HG03066 (cell line): ENCODE results near the gene KCNQ1.

ENCODE experiments used
- ATAC-seq: cut with Tn5 transposase; IDR thresholded peaks from one replicate; pipeline ENCODE4 v1.9.1; 2021; ENCODE audit warnings: low read depth; ENCODE audit not compliant: unreplicated experiment

KCNQ1 gene

GRCh38 chr11:2575591-2576051 lies 130.8 kb downstream of the KCNQ1 start:
- no peak for ATAC-seq

- no peak for ATAC-seq
Observed at GRCh38 chr11:2576111-2576510, 131.3 kb downstream of the KCNQ1 start.

GRCh38 chr11:2576549-2576948 lies 131.7 kb downstream of the KCNQ1 start:
- ATAC-seq, result no peak

- no peak for ATAC-seq
Observed at GRCh38 chr11:2577031-2577990, 132.5 kb downstream of the KCNQ1 start.

GRCh38 chr11:2577991-2578928 lies 133.5 kb downstream of the KCNQ1 start:
- ATAC-seq, result no peak

GRCh38 chr11:2578929-2579270 lies 134.1 kb downstream of the KCNQ1 start:
- no peak for ATAC-seq

- no peak for ATAC-seq
Observed at GRCh38 chr11:2579315-2580060, 134.7 kb downstream of the KCNQ1 start.

GRCh38 chr11:2580061-2580421 lies 135.2 kb downstream of the KCNQ1 start:
- ATAC-seq, result no peak

GRCh38 chr11:2580571-2581001 lies 135.8 kb downstream of the KCNQ1 start:
- ATAC-seq, result no peak

GRCh38 chr11:2581151-2581930 lies 136.5 kb downstream of the KCNQ1 start:
- ATAC-seq, result no peak

- ATAC-seq, result no peak
Observed at GRCh38 chr11:2581931-2582350, 137.1 kb downstream of the KCNQ1 start.

GRCh38 chr11:2582351-2582945 lies 137.6 kb downstream of the KCNQ1 start:
- no peak for ATAC-seq

GRCh38 chr11:2582946-2583604 lies 138.3 kb downstream of the KCNQ1 start:
- no peak for ATAC-seq

- no peak for ATAC-seq
Observed at GRCh38 chr11:2583605-2583958, 138.8 kb downstream of the KCNQ1 start.

GRCh38 chr11:2584434-2584811 lies 139.6 kb downstream of the KCNQ1 start:
- ATAC-seq, result no peak

GRCh38 chr11:2584812-2585565 lies 140.2 kb downstream of the KCNQ1 start:
- ATAC-seq, result no peak

GRCh38 chr11:2585566-2586086 lies 140.8 kb downstream of the KCNQ1 start:
- ATAC-seq, result no peak
